GM23338 (cell line): ENCODE results near the gene EGF. TPM values are rescaled to one million over a fixed set of nuclear protein-coding genes. Genes with fewer than 3 reads are reported as not detected.

Experiments used
- ATAC-seq: fragments of 200-7000 bp; cut with Tn5 transposase; 3 replicates; pipeline ENCODE4 v1.9.1; 2020
- DNase-seq: peaks from one replicate; pipeline ENCODE4 v3.0.0-alpha.2; 2015; ENCODE audit warnings: low spot score
- H2AFZ ChIP-seq: fragments of 200-600 bp; sonication (generic); 2 replicates; pipeline ENCODE4 v1.8.0; 2016; ENCODE audit warnings: antibody characterized with exemption, mild to moderate bottlenecking, moderate library complexity
- H3F3A ChIP-seq: fragments of 200-600 bp; sonication (generic); replicated peaks from 2 replicates; pipeline ENCODE4 v1.8.0; 2017; ENCODE audit warnings: antibody characterized with exemption, mixed run types, low read depth
- H3K27ac ChIP-seq: fragments of 200-600 bp; sonication (generic); 2 replicates; pipeline ENCODE4 v1.6.1; 2016; ENCODE audit warnings: low read depth
- H3K27me3 ChIP-seq: fragments of 200-600 bp; sonication (generic); 2 replicates; pipeline ENCODE4 v1.8.0; 2016; ENCODE audit warnings: mild to moderate bottlenecking, mixed run types, moderate library complexity; ENCODE audit not compliant: insufficient read depth
- H3K36me3 ChIP-seq: fragments of 200-600 bp; sonication (generic); 2 replicates; pipeline ENCODE4 v1.8.0; 2016; ENCODE audit warnings: mild to moderate bottlenecking; ENCODE audit not compliant: insufficient read depth
- H3K4me1 ChIP-seq: fragments of 200-600 bp; sonication (generic); 2 replicates; pipeline ENCODE4 v1.8.0; 2016; ENCODE audit warnings: mild to moderate bottlenecking, moderate library complexity; ENCODE audit not compliant: insufficient read depth
- H3K4me2 ChIP-seq: fragments of 200-600 bp; sonication (generic); 2 replicates; pipeline ENCODE4 v1.7.1; 2017; ENCODE audit warnings: mixed run types
- H3K4me3 ChIP-seq: fragments of 200-600 bp; sonication (generic); 2 replicates; pipeline ENCODE4 v1.6.1; 2016; ENCODE audit warnings: mixed run types
- H3K79me2 ChIP-seq: fragments of 200-600 bp; sonication (generic); replicated peaks from 2 replicates; pipeline ENCODE4 v1.8.0; 2017; ENCODE audit warnings: mild to moderate bottlenecking; ENCODE audit not compliant: insufficient read depth
- H3K9me2 ChIP-seq: fragments of 200-600 bp; sonication (generic); 2 replicates; pipeline ENCODE4 v1.8.0; 2017; ENCODE audit not compliant: insufficient read depth
- H4K20me1 ChIP-seq: fragments of 200-600 bp; sonication (generic); replicated peaks from 2 replicates; pipeline ENCODE4 v1.8.0; 2017; ENCODE audit warnings: mild to moderate bottlenecking; ENCODE audit not compliant: insufficient read depth
- H3K27ac Mint-ChIP-seq: 2 replicates; pipeline ENCODE4 v1.8.0; 2020; ENCODE audit warnings: inconsistent platforms, mild to moderate bottlenecking, moderate library complexity, mixed read lengths
- H3K27me3 Mint-ChIP-seq: 3 replicates; pipeline ENCODE4 v1.8.0; 2022; ENCODE audit warnings: low read depth, mild to moderate bottlenecking, moderate library complexity, mixed read lengths, inconsistent platforms; ENCODE audit not compliant: insufficient read depth, poor library complexity
- H3K36me3 Mint-ChIP-seq: 3 replicates; pipeline ENCODE4 v1.8.0; 2021; ENCODE audit warnings: low read depth, mild to moderate bottlenecking, inconsistent platforms, moderate library complexity, mixed read lengths
- H3K4me1 Mint-ChIP-seq: 3 replicates; pipeline ENCODE4 v1.8.0; 2020; ENCODE audit warnings: mild to moderate bottlenecking, inconsistent platforms, mixed read lengths
- H3K4me3 Mint-ChIP-seq: 3 replicates; pipeline ENCODE4 v1.8.0; 2021; ENCODE audit warnings: moderate library complexity, mild to moderate bottlenecking, inconsistent platforms, mixed read lengths
- H3K9me3 Mint-ChIP-seq: 3 replicates; pipeline ENCODE4 v1.8.0; 2020; ENCODE audit warnings: moderate library complexity, mild to moderate bottlenecking, inconsistent platforms, mixed read lengths
- CREB1 ChIP-seq: fragments of 250-450 bp; sonication (Bioruptor Pico); IDR thresholded peaks from 2 replicates; pipeline ENCODE4 v1.5.0; 2020; ENCODE audit warnings: low read depth, mild to moderate bottlenecking, moderate library complexity
- CTCF ChIP-seq, 2 experiments: fragments of 200-600 bp in 1 of 2; sonication (generic) in 1 of 2; conservative IDR thresholded peaks; 2 replicates each; pipeline versions ENCODE4 v1.5.1 to v1.6.1; 2016 to 2017; ENCODE audit warnings: antibody characterized with exemption in 2 of 2, low read depth in 2 of 2, mild to moderate bottlenecking in 2 of 2, moderate library complexity in 1 of 2
- ETS1 ChIP-seq: IDR thresholded peaks from 2 replicates; pipeline ENCODE4 v1.6.1; 2016; ENCODE audit warnings: antibody characterized with exemption
- EZH2 ChIP-seq: fragments of 200-600 bp; sonication (generic); IDR thresholded peaks from one replicate; pipeline ENCODE4 v1.8.0; 2017; ENCODE audit warnings: antibody characterized with exemption, mild to moderate bottlenecking, low read depth; ENCODE audit not compliant: unreplicated experiment
- EZH2phosphoT487 ChIP-seq: fragments of 200-600 bp; sonication (generic); IDR thresholded peaks from one replicate; pipeline ENCODE4 v1.8.1; 2018; ENCODE audit warnings: antibody characterized with exemption; ENCODE audit not compliant: unreplicated experiment
- JUNB ChIP-seq: IDR thresholded peaks from one replicate; pipeline ENCODE4 v1.6.1; 2016; ENCODE audit warnings: antibody characterized with exemption; ENCODE audit not compliant: unreplicated experiment
- NANOG ChIP-seq: IDR thresholded peaks from 2 replicates; pipeline ENCODE4 v1.6.1; 2016; ENCODE audit warnings: antibody characterized with exemption, borderline replicate concordance
- POLR2AphosphoS5 ChIP-seq: IDR thresholded peaks from 2 replicates; pipeline ENCODE4 v1.6.1; 2016; ENCODE audit warnings: antibody characterized with exemption, low read depth
- ZNF114 ChIP-seq: fragments of 250-450 bp; sonication (Bioruptor Pico); IDR thresholded peaks from 2 replicates; pipeline ENCODE4 v1.5.0; 2020; ENCODE audit warnings: mild to moderate bottlenecking, moderate library complexity
- ZNF331 ChIP-seq: fragments of 250-450 bp; sonication (Bioruptor Pico); IDR thresholded peaks from 2 replicates; pipeline ENCODE4 v1.5.0; 2020; ENCODE audit warnings: low read depth, mild to moderate bottlenecking, moderate library complexity
- polyA plus RNA-seq: library from polyadenylated mRNA; unstranded; fragments of >200 nt; fragmentation: Nextera tagmentation; extraction: Ambion mirVana; gene quantifications from 2 replicates; pipeline ENCODE4 v1.2.1, GENCODE V29; 2016
- total RNA-seq: library from RNA; depleted of rRNA; stranded (reverse); fragments of >200 nt; shearing (Covaris generic); gene quantifications from 2 replicates; pipeline ENCODE4 v1.2.3, GENCODE V29; 2014
- TF ChIP-seq, protein P1 (sequence below): fragments of 250-450 bp; sonication (Bioruptor Pico); IDR thresholded peaks from 2 replicates; pipeline ENCODE4 v1.5.0; 2020; ENCODE audit warnings: mild to moderate bottlenecking, moderate library complexity
- TF ChIP-seq, protein P2 (sequence below): IDR thresholded peaks from one replicate; pipeline ENCODE4 v1.6.1; 2018; ENCODE audit warnings: antibody characterized with exemption; ENCODE audit not compliant: unreplicated experiment

The EGF gene
- total and polyA plus RNA-seq, 2 experiments from 2014 or later = 1.4 to 3.0 TPM

DNA sequence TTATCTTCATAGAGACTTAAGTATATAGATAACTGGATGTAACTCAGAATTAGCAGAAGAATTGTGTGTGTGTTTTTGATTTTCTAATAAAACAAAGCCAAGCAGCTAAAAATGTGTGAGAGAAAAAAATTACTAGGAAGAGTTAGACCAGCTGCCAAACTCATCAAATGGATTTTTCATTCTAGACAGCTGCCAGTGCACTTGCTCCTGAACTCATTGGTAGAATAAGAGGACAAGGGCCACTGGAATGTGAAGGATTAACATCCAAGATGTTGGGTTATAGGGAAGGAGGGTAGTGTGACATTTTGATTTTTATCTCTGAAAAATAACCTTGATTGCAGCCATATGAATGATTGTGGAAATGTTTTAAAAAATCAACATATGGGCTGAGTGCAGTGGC lies 49.7 kb downstream of the EGF start (continued):
- TF ChIP-seq, protein P1, sequence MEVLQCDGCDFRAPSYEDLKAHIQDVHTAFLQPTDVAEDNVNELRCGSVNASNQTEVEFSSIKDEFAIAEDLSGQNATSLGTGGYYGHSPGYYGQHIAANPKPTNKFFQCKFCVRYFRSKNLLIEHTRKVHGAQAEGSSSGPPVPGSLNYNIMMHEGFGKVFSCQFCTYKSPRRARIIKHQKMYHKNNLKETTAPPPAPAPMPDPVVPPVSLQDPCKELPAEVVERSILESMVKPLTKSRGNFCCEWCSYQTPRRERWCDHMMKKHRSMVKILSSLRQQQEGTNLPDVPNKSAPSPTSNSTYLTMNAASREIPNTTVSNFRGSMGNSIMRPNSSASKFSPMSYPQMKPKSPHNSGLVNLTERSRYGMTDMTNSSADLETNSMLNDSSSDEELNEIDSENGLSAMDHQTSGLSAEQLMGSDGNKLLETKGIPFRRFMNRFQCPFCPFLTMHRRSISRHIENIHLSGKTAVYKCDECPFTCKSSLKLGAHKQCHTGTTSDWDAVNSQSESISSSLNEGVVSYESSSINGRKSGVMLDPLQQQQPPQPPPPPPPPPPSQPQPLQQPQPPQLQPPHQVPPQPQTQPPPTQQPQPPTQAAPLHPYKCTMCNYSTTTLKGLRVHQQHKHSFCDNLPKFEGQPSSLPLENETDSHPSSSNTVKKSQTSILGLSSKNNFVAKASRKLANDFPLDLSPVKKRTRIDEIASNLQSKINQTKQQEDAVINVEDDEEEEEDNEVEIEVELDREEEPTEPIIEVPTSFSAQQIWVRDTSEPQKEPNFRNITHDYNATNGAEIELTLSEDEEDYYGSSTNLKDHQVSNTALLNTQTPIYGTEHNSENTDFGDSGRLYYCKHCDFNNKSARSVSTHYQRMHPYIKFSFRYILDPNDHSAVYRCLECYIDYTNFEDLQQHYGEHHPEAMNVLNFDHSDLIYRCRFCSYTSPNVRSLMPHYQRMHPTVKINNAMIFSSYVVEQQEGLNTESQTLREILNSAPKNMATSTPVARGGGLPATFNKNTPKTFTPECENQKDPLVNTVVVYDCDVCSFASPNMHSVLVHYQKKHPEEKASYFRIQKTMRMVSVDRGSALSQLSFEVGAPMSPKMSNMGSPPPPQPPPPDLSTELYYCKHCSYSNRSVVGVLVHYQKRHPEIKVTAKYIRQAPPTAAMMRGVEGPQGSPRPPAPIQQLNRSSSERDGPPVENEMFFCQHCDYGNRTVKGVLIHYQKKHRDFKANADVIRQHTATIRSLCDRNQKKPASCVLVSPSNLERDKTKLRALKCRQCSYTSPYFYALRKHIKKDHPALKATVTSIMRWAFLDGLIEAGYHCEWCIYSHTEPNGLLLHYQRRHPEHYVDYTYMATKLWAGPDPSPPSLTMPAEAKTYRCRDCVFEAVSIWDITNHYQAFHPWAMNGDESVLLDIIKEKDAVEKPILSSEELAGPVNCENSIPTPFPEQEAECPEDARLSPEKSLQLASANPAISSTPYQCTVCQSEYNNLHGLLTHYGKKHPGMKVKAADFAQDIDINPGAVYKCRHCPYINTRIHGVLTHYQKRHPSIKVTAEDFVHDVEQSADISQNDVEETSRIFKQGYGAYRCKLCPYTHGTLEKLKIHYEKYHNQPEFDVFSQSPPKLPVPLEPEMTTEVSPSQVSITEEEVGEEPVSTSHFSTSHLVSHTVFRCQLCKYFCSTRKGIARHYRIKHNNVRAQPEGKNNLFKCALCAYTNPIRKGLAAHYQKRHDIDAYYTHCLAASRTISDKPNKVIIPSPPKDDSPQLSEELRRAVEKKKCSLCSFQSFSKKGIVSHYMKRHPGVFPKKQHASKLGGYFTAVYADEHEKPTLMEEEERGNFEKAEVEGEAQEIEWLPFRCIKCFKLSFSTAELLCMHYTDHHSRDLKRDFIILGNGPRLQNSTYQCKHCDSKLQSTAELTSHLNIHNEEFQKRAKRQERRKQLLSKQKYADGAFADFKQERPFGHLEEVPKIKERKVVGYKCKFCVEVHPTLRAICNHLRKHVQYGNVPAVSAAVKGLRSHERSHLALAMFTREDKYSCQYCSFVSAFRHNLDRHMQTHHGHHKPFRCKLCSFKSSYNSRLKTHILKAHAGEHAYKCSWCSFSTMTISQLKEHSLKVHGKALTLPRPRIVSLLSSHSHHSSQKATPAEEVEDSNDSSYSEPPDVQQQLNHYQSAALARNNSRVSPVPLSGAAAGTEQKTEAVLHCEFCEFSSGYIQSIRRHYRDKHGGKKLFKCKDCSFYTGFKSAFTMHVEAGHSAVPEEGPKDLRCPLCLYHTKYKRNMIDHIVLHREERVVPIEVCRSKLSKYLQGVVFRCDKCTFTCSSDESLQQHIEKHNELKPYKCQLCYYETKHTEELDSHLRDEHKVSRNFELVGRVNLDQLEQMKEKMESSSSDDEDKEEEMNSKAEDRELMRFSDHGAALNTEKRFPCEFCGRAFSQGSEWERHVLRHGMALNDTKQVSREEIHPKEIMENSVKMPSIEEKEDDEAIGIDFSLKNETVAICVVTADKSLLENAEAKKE (CRISPR knock-in tag) = no peak
- TF ChIP-seq ZNF331 (CRISPR knock-in tag) = no peak
- TF ChIP-seq EZH2phosphoT487 = no peak
- no peak for TF ChIP-seq JUNB
- no peak for TF ChIP-seq ETS1
- TF ChIP-seq NANOG = no peak
- TF ChIP-seq POLR2AphosphoS5 = no peak
- TF ChIP-seq ZNF114 (CRISPR knock-in tag) = no peak

GRCh38 chr4:109966891-109967481 lies 54.3 kb downstream of the EGF start:
- no peaks in the 10 kb centered on the region for H3K79me2 ChIP-seq
- no peaks in the 10 kb centered on the region for H3F3A ChIP-seq
- no peak overlapping the region for H3K4me3 Mint-ChIP-seq
- no peak overlapping the region for H3K27ac Mint-ChIP-seq
- ATAC-seq = no peak
- H3K27ac ChIP-seq = no peak overlapping the region
- H3K36me3 ChIP-seq = no peaks in the 10 kb centered on the region
- no peaks in the 10 kb centered on the region for H3K27me3 Mint-ChIP-seq
- H3K4me1 ChIP-seq = peaks cover 3% of the 10 kb centered on the region; the same call in 1 of the 2 replicates
- H4K20me1 ChIP-seq = no peaks in the 10 kb centered on the region
- DNase-seq = no peak
- no peak overlapping the region for H3K4me2 ChIP-seq
- H3K4me1 Mint-ChIP-seq = peaks cover 6% of the 10 kb centered on the region; the same call in 2 of the 3 replicates
- no peak overlapping the region for H3K4me3 ChIP-seq
- no peaks in the 10 kb centered on the region for H3K9me3 Mint-ChIP-seq
- no peak overlapping the region for H2AFZ ChIP-seq
- no peaks in the 10 kb centered on the region for H3K27me3 ChIP-seq
- H3K36me3 Mint-ChIP-seq = no peaks in the 10 kb centered on the region
- no peaks in the 10 kb centered on the region for H3K9me2 ChIP-seq
- TF ChIP-seq CREB1 (no peak), CTCF (conservative IDR thresholded peaks at IDR 0.05; ENCODE audit: low read depth in 2 of 2) (no peak), EZH2 (no peak), ETS1 (no peak)
- TF ChIP-seq, protein P2, sequence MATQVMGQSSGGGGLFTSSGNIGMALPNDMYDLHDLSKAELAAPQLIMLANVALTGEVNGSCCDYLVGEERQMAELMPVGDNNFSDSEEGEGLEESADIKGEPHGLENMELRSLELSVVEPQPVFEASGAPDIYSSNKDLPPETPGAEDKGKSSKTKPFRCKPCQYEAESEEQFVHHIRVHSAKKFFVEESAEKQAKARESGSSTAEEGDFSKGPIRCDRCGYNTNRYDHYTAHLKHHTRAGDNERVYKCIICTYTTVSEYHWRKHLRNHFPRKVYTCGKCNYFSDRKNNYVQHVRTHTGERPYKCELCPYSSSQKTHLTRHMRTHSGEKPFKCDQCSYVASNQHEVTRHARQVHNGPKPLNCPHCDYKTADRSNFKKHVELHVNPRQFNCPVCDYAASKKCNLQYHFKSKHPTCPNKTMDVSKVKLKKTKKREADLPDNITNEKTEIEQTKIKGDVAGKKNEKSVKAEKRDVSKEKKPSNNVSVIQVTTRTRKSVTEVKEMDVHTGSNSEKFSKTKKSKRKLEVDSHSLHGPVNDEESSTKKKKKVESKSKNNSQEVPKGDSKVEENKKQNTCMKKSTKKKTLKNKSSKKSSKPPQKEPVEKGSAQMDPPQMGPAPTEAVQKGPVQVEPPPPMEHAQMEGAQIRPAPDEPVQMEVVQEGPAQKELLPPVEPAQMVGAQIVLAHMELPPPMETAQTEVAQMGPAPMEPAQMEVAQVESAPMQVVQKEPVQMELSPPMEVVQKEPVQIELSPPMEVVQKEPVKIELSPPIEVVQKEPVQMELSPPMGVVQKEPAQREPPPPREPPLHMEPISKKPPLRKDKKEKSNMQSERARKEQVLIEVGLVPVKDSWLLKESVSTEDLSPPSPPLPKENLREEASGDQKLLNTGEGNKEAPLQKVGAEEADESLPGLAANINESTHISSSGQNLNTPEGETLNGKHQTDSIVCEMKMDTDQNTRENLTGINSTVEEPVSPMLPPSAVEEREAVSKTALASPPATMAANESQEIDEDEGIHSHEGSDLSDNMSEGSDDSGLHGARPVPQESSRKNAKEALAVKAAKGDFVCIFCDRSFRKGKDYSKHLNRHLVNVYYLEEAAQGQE = no peak
